ENCODE data around the gene VPS4B.
A peak's percentile ranks its signal among the peaks of the same experiment; 100 is the strongest.
"Not testable (repeated sequence)": the region's sequence is repeated elsewhere in the genome, so short reads cannot be mapped to it uniquely, and the experiment has no call there.

Gene VPS4B

GRCh38 chr18:63422087-63422863 is at the start of gene VPS4B:
Gene VPS4B, minus strand, starts transcription at chr18:63422476. Its CDS starts 217 bp downstream, at chr18:63422259.
- peak; percentile 100 for DNase-seq
- peak; percentile 93 for TF ChIP-seq POLR2A (IDR thresholded peaks at IDR 0.05; ENCODE audit: low read length)
- no peak for TF ChIP-seq GATA1 (IDR thresholded peaks at IDR 0.05; ENCODE audit: low read depth, low read length)

- no peak for DNase-seq
- no peak for TF ChIP-seq POLR2A (IDR thresholded peaks at IDR 0.05; ENCODE audit: low read length)
- TF ChIP-seq GATA1 (IDR thresholded peaks at IDR 0.05; ENCODE audit: low read depth, low read length), result no peak
These were observed 48.5 kb upstream of the VPS4B start for GRCh38 chr18:63470751-63471150.

GRCh38 chr18:63468575-63468974 is 46.3 kb upstream of the VPS4B start:
- TF ChIP-seq GATA1 (IDR thresholded peaks at IDR 0.05; ENCODE audit: low read depth, low read length), result no peak
- TF ChIP-seq POLR2A (IDR thresholded peaks at IDR 0.05; ENCODE audit: low read length), result no peak
- DNase-seq, result no peak

- no peak for TF ChIP-seq POLR2A (IDR thresholded peaks at IDR 0.05; ENCODE audit: low read length)
- no peak for TF ChIP-seq GATA1 (IDR thresholded peaks at IDR 0.05; ENCODE audit: low read depth, low read length)
- no peak for DNase-seq
These were observed 45.4 kb upstream of the VPS4B start for GRCh38 chr18:63467699-63468098.

GRCh38 chr18:63465059-63465458 is 42.8 kb upstream of the VPS4B start:
- TF ChIP-seq POLR2A (IDR thresholded peaks at IDR 0.05; ENCODE audit: low read length), result no peak
- TF ChIP-seq GATA1 (IDR thresholded peaks at IDR 0.05; ENCODE audit: low read depth, low read length), result no peak
- DNase-seq, result no peak

- TF ChIP-seq GATA1 (IDR thresholded peaks at IDR 0.05; ENCODE audit: low read depth, low read length), result no peak
- no peak for TF ChIP-seq POLR2A (IDR thresholded peaks at IDR 0.05; ENCODE audit: low read length)
- DNase-seq, result no peak
These were observed 42.2 kb upstream of the VPS4B start for GRCh38 chr18:63464434-63464833.

GRCh38 chr18:63460414-63460813 is 38.1 kb upstream of the VPS4B start:
- no peak for DNase-seq
- no peak for TF ChIP-seq POLR2A (IDR thresholded peaks at IDR 0.05; ENCODE audit: low read length)
- no peak for TF ChIP-seq GATA1 (IDR thresholded peaks at IDR 0.05; ENCODE audit: low read depth, low read length)

GRCh38 chr18:63457977-63458376 is 35.7 kb upstream of the VPS4B start:
- peak in 1 of 2 experiments; percentile 16 for DNase-seq
- no peak for TF ChIP-seq GATA1 (IDR thresholded peaks at IDR 0.05; ENCODE audit: low read depth, low read length)
- no peak for TF ChIP-seq POLR2A (IDR thresholded peaks at IDR 0.05; ENCODE audit: low read length)

GRCh38 chr18:63454497-63454896 is 32.2 kb upstream of the VPS4B start:
- DNase-seq, result no peak
- TF ChIP-seq POLR2A (IDR thresholded peaks at IDR 0.05; ENCODE audit: low read length), result no peak
- no peak for TF ChIP-seq GATA1 (IDR thresholded peaks at IDR 0.05; ENCODE audit: low read depth, low read length)

GRCh38 chr18:63452751-63453150 is 30.5 kb upstream of the VPS4B start:
- not testable (repeated sequence) for DNase-seq

- no peak for DNase-seq
- TF ChIP-seq POLR2A (IDR thresholded peaks at IDR 0.05; ENCODE audit: low read length) (no peak), GATA1 (IDR thresholded peaks at IDR 0.05; ENCODE audit: low read depth, low read length) (no peak)
These were observed 29.8 kb upstream of the VPS4B start for GRCh38 chr18:63451799-63452660.

GRCh38 chr18:63449426-63449825 is 27.1 kb upstream of the VPS4B start:
- TF ChIP-seq GATA1 (IDR thresholded peaks at IDR 0.05; ENCODE audit: low read depth, low read length) (no peak), POLR2A (IDR thresholded peaks at IDR 0.05; ENCODE audit: low read length) (no peak)
- no peak for DNase-seq

GRCh38 chr18:63447066-63447465 is 24.8 kb upstream of the VPS4B start:
- DNase-seq, result no peak
- TF ChIP-seq GATA1 (IDR thresholded peaks at IDR 0.05; ENCODE audit: low read depth, low read length), result no peak
- no peak for TF ChIP-seq POLR2A (IDR thresholded peaks at IDR 0.05; ENCODE audit: low read length)

- TF ChIP-seq POLR2A (IDR thresholded peaks at IDR 0.05; ENCODE audit: low read length) (no peak), GATA1 (IDR thresholded peaks at IDR 0.05; ENCODE audit: low read depth, low read length) (no peak)
- no peak for DNase-seq
These were observed 24.0 kb upstream of the VPS4B start for GRCh38 chr18:63446266-63446665.

All from erythroblast (primary cell).